HG02610 (cell line): ENCODE data around the gene TMEM120B.
"Not testable (repeated sequence)": the region's sequence is repeated elsewhere in the genome, so short reads cannot be mapped to it uniquely, and the experiment has no call there.

ENCODE experiments used
- ATAC-seq: cut with Tn5 transposase; IDR thresholded peaks from one replicate; pipeline ENCODE4 v1.9.1; 2021; ENCODE audit warnings: mild to moderate bottlenecking, moderate library complexity; ENCODE audit not compliant: unreplicated experiment

The TMEM120B gene

GRCh38 chr12:121789800-121790728 lies 77.5 kb downstream of the TMEM120B start:
- peak; percentile 45 for ATAC-seq

- ATAC-seq, result not testable (repeated sequence)
Observed at GRCh38 chr12:121790785-121791184, 78.2 kb downstream of the TMEM120B start.

- ATAC-seq, result no peak
Observed at GRCh38 chr12:121791671-121792551, 79.4 kb downstream of the TMEM120B start.

- ATAC-seq, result no peak
Observed at GRCh38 chr12:121792607-121793439, 80.3 kb downstream of the TMEM120B start.

- ATAC-seq, result peak; percentile 10
Observed at GRCh38 chr12:121793440-121793837, 80.9 kb downstream of the TMEM120B start, which contains the start of gene RHOF. Gene RHOF, minus strand, starts transcription at chr12:121793688. Its CDS starts 55 bp downstream, at chr12:121793633.

- peak; percentile 49 for ATAC-seq
Observed at GRCh38 chr12:121793838-121794533, 81.4 kb downstream of the TMEM120B start.

GRCh38 chr12:121794534-121795033 lies 82.0 kb downstream of the TMEM120B start:
- no peak for ATAC-seq

GRCh38 chr12:121795034-121795968 lies 82.7 kb downstream of the TMEM120B start:
- ATAC-seq, result no peak

- ATAC-seq, result no peak
Observed at GRCh38 chr12:121796855-121797751, 84.6 kb downstream of the TMEM120B start.

GRCh38 chr12:121797937-121798786 lies 85.6 kb downstream of the TMEM120B start:
- no peak for ATAC-seq

GRCh38 chr12:121798787-121799155 lies 86.2 kb downstream of the TMEM120B start:
- no peak for ATAC-seq

- ATAC-seq, result no peak
Observed at GRCh38 chr12:121799156-121799841, 86.7 kb downstream of the TMEM120B start.

- ATAC-seq, result peak; percentile 26
Observed at GRCh38 chr12:121799842-121800693, 87.5 kb downstream of the TMEM120B start.

GRCh38 chr12:121800694-121801594 lies 88.4 kb downstream of the TMEM120B start:
- no peak for ATAC-seq
